ENCODE data around the gene LDLRAD4.
A peak's percentile ranks its signal among the peaks of the same experiment; 100 is the strongest.

The LDLRAD4 gene

GRCh38 chr18:13268158-13269012, 49.8 kb downstream of the LDLRAD4 start:
- DNase-seq: no peak

- DNase-seq: no peak
Observed at GRCh38 chr18:13269013-13269280, 50.4 kb downstream of the LDLRAD4 start.

DNA sequence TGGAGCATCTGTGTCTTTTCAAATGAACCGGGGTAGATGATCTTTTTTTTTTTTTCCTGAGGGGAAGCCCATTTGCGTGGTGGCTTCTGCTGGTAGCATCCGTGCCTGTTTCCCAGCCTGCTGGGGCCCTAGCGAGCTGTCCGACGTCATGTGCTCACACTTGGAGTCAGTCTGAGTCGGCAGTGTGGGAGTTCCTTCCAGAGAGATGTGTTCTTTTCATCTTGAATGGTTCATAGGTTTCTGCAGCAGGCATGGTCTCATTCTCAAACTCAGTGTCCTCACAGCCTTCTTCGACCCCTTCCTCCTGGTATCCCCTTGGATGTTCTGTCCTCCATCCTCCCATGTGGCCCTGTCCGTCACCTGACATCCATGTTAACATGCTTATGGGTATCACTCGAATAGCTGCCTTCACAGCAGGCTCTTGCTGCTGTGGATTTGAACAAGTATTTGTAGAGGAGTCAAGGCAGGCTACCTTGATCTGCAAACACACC, 51.0 kb downstream of the LDLRAD4 start:
- no peak for DNase-seq

GRCh38 chr18:13270279-13270855, 51.8 kb downstream of the LDLRAD4 start:
- no peak for DNase-seq

GRCh38 chr18:13271302-13271911, 52.8 kb downstream of the LDLRAD4 start:
- DNase-seq: no peak

DNA sequence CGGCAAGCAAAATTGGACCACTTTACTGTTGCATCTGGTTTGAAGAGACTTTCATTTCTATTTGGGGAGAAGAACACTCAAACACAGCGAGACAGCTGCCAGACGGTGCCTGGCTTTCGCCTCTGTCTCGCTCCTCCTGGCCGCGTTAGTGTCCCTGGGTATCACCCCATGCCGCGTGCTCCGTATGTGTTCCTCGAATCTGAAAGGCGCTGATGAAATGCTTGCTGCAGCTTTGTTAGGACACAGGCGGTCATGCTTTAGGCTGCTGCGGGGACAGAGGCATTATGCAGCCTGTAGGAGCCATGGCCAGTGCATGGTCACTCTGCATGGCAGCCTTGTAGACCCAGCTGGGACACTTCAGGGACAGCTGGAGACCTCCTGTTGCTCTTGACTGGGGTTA, 53.9 kb downstream of the LDLRAD4 start:
- DNase-seq: no peak

DNA sequence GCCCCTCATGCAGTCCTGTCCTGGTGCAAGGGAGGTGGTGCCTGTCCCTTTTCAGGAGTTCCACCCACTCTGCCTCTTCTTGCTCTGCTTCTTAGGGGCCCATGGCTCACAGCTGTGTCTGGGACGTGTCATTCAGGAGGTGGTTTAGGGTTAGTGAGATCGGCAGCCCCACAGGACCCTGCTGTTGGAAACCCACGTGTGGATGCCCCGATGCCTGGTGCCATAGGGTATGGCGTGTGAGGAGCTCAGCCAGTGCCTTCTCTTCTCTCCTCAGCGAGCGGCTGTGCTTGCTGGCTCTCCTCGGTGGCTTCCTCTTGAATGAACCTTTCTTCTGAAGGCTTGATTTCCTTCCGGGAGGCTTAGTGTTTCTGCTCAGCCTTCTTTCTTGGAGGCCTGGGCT, 55.2 kb downstream of the LDLRAD4 start:
- DNase-seq: no peak

DNA sequence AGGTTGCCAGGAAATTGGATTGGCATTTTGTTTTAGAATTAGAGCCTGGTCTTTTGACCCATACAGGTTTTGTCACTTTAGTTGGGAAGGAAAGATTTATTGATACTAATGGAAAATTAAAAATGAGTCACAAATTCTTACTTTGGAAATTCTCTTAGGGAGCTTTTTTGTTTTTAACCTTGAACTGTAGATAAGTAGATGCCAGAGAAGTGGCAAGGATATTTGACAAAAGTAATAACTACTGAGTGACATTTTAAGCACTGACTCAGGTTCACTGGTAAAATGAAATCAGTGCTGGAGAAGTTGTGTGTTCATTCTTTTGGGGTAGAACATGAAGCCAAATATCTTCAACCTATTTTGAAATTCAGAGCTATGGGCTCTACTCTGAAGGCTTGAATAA, 56.5 kb downstream of the LDLRAD4 start:
- DNase-seq: no peak

DNA sequence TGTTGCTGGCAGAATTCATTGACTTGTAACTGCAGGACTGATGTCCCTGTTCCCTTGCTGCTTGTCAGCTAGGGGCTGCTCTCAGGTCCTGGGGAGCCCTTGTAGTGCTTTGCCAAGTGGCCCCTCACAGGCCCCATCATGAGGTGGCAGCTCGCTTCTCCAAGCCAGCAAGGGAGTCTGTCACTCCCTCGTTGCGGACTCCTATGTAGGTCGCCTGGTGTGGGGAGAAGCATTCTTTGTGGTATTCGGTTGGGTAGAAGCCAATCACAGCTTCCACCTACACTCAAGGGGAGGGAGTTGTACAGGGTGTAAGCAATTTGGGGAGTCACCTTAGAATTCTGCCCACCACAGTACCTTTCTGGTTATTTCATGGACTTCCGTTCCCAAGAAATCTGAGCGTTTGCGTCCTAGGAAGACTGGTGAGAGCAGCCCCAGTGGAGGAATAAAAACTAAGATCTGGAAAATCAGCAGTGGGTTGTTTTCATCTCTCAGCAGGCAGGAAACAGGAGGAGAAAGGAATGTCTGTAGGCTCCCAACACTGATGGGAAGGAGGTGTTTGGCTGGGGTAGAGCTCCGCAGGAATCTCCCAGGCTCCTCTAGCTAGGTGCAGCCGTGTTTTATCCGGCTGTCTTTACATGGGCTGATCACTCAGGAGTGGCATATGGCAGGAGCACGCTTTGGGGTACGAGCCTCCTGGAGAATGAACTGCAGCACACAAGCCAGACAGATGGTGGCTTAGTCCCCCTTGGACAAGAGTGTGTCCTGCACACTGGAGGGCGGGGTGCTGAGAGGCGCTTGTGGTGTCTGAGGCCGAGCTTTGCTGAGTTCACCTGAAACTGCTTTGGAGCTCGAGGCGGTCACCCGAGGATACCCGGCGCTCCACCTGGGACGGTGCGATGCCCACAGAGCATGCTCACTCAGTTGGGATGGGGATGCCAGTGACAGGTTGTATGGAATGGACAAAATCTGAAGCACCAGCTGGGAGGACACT, 58.3 kb downstream of the LDLRAD4 start:
- DNase-seq: no peak

GRCh38 chr18:13278062-13278630, 59.6 kb downstream of the LDLRAD4 start:
- no peak for DNase-seq

DNA sequence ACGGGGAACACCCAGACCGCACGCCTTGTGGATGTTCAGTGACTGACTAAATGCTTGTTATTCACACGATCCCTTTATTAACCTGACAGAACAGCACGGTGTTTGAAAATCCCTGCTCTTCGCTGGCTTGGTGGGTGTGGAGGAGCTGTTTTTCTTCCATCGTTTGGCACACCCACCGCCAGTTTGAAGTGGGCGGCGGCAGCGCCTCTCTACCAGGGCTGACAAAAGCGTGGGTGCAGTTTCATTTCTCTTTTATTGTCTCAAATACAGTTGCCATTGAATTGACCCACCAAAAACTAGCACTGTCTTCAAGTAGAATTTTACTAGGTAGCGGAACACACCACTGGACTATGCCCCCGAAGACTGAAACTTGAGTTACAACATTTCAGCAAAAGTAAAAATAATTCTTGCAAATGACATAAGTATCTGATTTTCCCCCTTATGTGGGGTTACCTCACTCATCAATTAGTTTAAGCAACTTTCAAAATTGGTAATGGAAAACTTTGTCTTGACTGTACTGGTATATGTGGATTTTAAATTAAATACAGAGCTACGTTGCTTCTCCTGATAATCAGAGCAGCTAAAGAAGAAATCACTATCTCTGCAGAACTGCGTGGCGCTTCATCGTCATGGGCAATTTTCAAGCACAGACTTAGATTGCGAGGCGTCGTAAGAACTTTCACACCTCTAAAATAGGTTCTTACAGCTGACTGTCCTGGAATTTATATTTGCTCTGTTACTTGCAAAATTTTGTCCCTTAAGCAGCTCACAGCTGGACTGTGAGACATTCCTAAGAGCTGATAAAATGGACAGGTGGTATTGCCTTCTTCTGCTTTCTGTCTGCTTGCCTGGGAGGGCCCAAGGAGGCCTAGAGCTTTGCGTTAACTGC, 60.9 kb downstream of the LDLRAD4 start:
- DNase-seq: no peak

GRCh38 chr18:13280070-13280795, 61.7 kb downstream of the LDLRAD4 start:
- peak; percentile 59 for DNase-seq

- no peak for DNase-seq
Observed at GRCh38 chr18:13281406-13281805, 62.8 kb downstream of the LDLRAD4 start.

DNA sequence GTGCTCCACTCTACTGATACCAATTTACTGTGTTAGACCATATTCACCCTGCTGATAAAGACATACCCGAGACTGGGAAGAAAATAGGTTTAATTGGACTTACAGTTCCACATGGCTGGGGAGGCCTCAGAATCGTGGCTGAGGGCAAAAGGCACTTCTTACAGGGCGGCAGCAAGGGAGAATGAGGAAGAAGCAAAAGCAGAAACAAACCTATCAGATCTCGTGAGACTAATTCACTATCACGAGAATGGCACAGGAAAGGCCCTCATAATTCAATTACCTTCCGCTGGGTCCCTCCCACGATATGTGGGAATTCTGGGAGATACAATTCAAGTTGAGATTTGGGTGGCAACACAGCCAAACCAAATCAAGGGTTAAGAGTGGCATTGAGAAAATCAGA, 65.2 kb downstream of the LDLRAD4 start:
- DNase-seq: no peak

- DNase-seq: peak; percentile 44
Observed at GRCh38 chr18:13284330-13285027, 65.9 kb downstream of the LDLRAD4 start.

DNA sequence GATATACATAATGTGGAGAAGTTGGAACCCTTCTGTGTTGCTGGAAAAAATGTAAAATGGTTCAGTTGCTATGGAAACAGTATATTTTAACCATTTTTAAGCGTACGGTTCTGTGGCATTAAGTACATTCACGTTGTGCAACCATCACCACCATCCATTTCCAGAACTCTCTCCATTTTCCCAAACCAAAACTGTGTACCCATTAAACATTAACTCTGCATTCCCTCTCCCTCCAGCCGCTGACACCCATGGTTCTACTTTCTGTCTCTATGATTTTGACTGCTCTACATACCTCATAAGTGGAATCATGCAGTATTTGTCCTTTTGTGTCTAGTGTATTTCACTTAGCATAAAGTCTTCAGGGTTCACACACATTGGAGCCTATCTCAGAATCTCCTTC, 67.3 kb downstream of the LDLRAD4 start:
- no peak for DNase-seq

- DNase-seq: no peak
Observed at GRCh38 chr18:13286456-13287125, 68.0 kb downstream of the LDLRAD4 start.

- no peak for DNase-seq
Observed at GRCh38 chr18:13287372-13287771, 68.8 kb downstream of the LDLRAD4 start.

DNA sequence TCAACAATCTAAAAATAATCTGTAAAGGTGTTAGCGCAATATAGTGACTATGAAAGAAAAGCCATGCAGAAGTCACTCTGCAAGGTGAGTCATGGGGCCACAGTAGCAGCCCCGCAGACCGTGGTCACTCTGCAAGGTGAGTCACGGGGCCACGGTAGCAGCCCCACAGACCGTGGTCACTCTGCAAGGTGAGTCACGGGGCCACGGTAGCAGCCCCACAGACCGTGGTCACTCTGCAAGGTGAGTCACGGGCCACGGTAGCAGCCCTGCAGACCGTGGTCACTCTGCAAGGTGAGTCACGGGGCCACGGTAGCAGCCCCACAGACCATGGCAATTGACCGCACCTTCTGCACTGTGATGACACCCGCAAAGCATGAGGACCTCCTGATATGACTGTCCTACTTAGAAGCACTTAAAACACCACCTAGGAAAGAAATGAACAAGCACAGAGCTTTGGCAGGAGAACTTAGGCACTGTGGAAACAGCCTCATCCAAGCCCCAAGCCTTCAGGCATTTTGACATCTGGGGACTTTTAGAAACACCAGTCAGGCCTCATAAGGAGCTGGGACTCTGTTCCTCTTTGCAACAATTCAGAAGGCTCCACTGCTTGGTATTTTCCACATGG, 70.1 kb downstream of the LDLRAD4 start:
- DNase-seq: no peak
